PC-3 (cell line): ENCODE results near the gene MAB21L1. TPM values are rescaled to one million over a fixed set of nuclear protein-coding genes. Genes with fewer than 3 reads are reported as not detected.
A peak's percentile ranks its signal among the peaks of the same experiment; 100 is the strongest.

ENCODE experiments used
- ATAC-seq: fragments of 200-7000 bp; cut with Tn5 transposase; 2 replicates; pipeline ENCODE4 v1.9.1; 2020; ENCODE audit warnings: mild to moderate bottlenecking, moderate library complexity
- BruUV-seq: library from RNA; stranded (reverse); fragments of 400-500 nt; replicated peaks from 2 replicates; lab custom pipeline; 2021; lab: Mats Ljungman, UMichigan
- CTCF ChIA-PET: fragments of 300-600 bp; sonication (Branson Sonifier 250); formaldehyde crosslinking; loops from one replicate; lab custom pipeline; 2022; ENCODE audit warnings: antibody characterized with exemption; lab: Charles Lee
- POLR2A ChIA-PET: fragments of 300-600 bp; sonication (Branson Sonifier 250); formaldehyde crosslinking; loops from one replicate; lab custom pipeline; 2022; ENCODE audit warnings: antibody characterized with exemption; ENCODE audit not compliant: unreplicated experiment; lab: Charles Lee
- DNase-seq: peaks from one replicate; pipeline ENCODE4 v3.0.0-alpha.2; 2015
- H2AFZ ChIP-seq: fragments of 300-600 bp; sonication (generic); 2 replicates; pipeline ENCODE4 v1.6.0; 2016; ENCODE audit warnings: antibody characterized with exemption, low read length
- H3F3A ChIP-seq: fragments of 300-600 bp; sonication (generic); one replicate; pipeline ENCODE4 v1.6.0; 2017; ENCODE audit warnings: antibody characterized with exemption, low read length, control low read depth, mild to moderate bottlenecking; ENCODE audit not compliant: unreplicated experiment
- H3K27ac ChIP-seq: fragments of 300-600 bp; sonication (generic); 2 replicates; pipeline ENCODE4 v1.5.1; 2016; ENCODE audit warnings: mild to moderate bottlenecking, low read length
- H3K27me3 ChIP-seq: fragments of 300-600 bp; sonication (generic); 2 replicates; pipeline ENCODE4 v1.6.1; 2016; ENCODE audit warnings: low read length, mixed read lengths
- H3K36me3 ChIP-seq: fragments of 300-600 bp; sonication (generic); 2 replicates; pipeline ENCODE4 v1.6.1; 2016; ENCODE audit warnings: low read depth, mixed run types, low read length, mixed read lengths
- H3K4me1 ChIP-seq: fragments of 300-600 bp; sonication (generic); 2 replicates; pipeline ENCODE4 v1.5.1; 2016; ENCODE audit warnings: low read length; ENCODE audit not compliant: insufficient read depth
- H3K4me2 ChIP-seq: fragments of 300-600 bp; sonication (generic); 2 replicates; pipeline ENCODE4 v1.6.0; 2016; ENCODE audit warnings: low read length
- H3K4me3 ChIP-seq: fragments of 300-600 bp; sonication (generic); 2 replicates; pipeline ENCODE4 v1.5.1; 2016; ENCODE audit warnings: mild to moderate bottlenecking, low read length, mixed read lengths
- H3K79me2 ChIP-seq: fragments of 300-600 bp; sonication (generic); 2 replicates; pipeline ENCODE4 v1.6.1; 2017; ENCODE audit warnings: low read length, mixed read lengths
- H3K9ac ChIP-seq: fragments of 300-600 bp; sonication (generic); 2 replicates; pipeline ENCODE4 v1.6.0; 2016; ENCODE audit warnings: mild to moderate bottlenecking, low read length
- H3K9me2 ChIP-seq: fragments of 300-600 bp; sonication (generic); replicated peaks from 2 replicates; pipeline ENCODE4 v1.6.1; 2016; ENCODE audit warnings: mixed run types, low read length, mixed read lengths
- H3K9me3 ChIP-seq: fragments of 300-600 bp; sonication (generic); 2 replicates; pipeline ENCODE4 v1.6.1; 2016; ENCODE audit warnings: low read length, mixed read lengths
- H4K20me1 ChIP-seq: fragments of 300-600 bp; sonication (generic); 2 replicates; pipeline ENCODE4 v1.6.1; 2016; ENCODE audit warnings: low read length, mixed read lengths
- EZH2 ChIP-seq: fragments of 300-600 bp; sonication (generic); IDR thresholded peaks from one replicate; pipeline ENCODE4 v1.6.1; 2017; ENCODE audit warnings: antibody characterized with exemption, mild to moderate bottlenecking, low read length; ENCODE audit not compliant: unreplicated experiment
- EZH2phosphoT487 ChIP-seq: fragments of 300-600 bp; sonication (generic); IDR thresholded peaks from 2 replicates; pipeline ENCODE4 v1.6.1; 2018; ENCODE audit warnings: mild to moderate bottlenecking, antibody characterized with exemption, low read length, borderline replicate concordance
- intact Hi-C: fragments of 100-400 bp; cut with micrococcal nuclease; formaldehyde crosslinking; loops from 2 replicates; pipeline ENCODE4 v1.9.0; 2023
- total RNA-seq: library from RNA; depleted of rRNA; stranded (reverse); fragments of >200 nt; gene quantifications from 2 replicates; pipeline ENCODE4 v1.2.3, GENCODE V29; 2014
- TF ChIP-seq, protein P1 (sequence below): fragments of 300-600 bp; sonication (generic); conservative IDR thresholded peaks from 2 replicates; pipeline ENCODE4 v1.5.1; 2017; ENCODE audit warnings: antibody characterized with exemption, low read depth, mild to moderate bottlenecking, low read length

Gene MAB21L1
- total RNA-seq, 1 experiment from 2014 or later = not detected

DNA sequence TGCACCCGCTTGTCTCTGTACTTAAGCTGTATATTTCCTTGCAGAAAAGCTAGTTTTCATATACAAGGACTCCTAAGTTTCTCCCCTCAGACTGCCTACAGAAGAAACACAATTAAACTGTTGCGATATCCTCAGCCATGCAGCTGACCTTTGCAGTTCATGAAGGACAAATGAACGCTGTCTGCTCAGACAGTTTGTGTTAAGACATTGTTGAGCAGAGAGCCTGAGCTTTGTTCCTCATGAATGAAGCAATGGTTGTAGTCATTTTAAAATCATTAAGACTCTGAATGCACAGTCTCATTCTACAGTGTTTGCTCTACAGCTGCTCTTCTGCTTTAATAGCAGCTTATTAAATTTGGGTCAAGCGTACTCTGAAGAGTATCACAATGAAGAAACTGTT lies 23.2 kb upstream of the MAB21L1 start:
- no peak for ATAC-seq
- ChIA-PET CTCF (no interaction called here), POLR2A (interaction anchor here (0.6 kb wide), 1 partner anchor 378 kb away, joined by 3 read pairs; no protein-coding TSS in a partner anchor)
- H3K9me3 ChIP-seq = no peaks in the 10 kb centered on the region
- no peak overlapping the region for H2AFZ ChIP-seq
- H3K9ac ChIP-seq = no peak overlapping the region
- intact Hi-C loops = no loop called here
- no peaks in the 10 kb centered on the region for H3K79me2 ChIP-seq
- no peak overlapping the region for H3K27ac ChIP-seq
- no TSS peak for BruUV-seq
- H3K9me2 ChIP-seq = no peaks in the 10 kb centered on the region
- H3K4me1 ChIP-seq = 0 out of 2 replicates have a peak, but pooled peaks cover 3% of the 10 kb centered on the region
- H3K4me3 ChIP-seq = no peak overlapping the region
- TF ChIP-seq, protein P1, sequence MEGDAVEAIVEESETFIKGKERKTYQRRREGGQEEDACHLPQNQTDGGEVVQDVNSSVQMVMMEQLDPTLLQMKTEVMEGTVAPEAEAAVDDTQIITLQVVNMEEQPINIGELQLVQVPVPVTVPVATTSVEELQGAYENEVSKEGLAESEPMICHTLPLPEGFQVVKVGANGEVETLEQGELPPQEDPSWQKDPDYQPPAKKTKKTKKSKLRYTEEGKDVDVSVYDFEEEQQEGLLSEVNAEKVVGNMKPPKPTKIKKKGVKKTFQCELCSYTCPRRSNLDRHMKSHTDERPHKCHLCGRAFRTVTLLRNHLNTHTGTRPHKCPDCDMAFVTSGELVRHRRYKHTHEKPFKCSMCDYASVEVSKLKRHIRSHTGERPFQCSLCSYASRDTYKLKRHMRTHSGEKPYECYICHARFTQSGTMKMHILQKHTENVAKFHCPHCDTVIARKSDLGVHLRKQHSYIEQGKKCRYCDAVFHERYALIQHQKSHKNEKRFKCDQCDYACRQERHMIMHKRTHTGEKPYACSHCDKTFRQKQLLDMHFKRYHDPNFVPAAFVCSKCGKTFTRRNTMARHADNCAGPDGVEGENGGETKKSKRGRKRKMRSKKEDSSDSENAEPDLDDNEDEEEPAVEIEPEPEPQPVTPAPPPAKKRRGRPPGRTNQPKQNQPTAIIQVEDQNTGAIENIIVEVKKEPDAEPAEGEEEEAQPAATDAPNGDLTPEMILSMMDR = no peak
- no peak for TF ChIP-seq EZH2phosphoT487
- no peak for TF ChIP-seq EZH2
- no peaks in the 10 kb centered on the region for H3K27me3 ChIP-seq
- H4K20me1 ChIP-seq = no peaks in the 10 kb centered on the region
- H3K36me3 ChIP-seq = no peaks in the 10 kb centered on the region
- no peak overlapping the region for H3K4me2 ChIP-seq
- H3F3A ChIP-seq = no peaks in the 10 kb centered on the region
- DNase-seq = no peak

GRCh38 chr13:35499196-35499662 lies 22.7 kb upstream of the MAB21L1 start:
- no peaks in the 10 kb centered on the region for H3K9me3 ChIP-seq
- no peak overlapping the region for H2AFZ ChIP-seq
- H3K36me3 ChIP-seq = no peaks in the 10 kb centered on the region
- H3F3A ChIP-seq = no peaks in the 10 kb centered on the region
- H4K20me1 ChIP-seq = no peaks in the 10 kb centered on the region
- H3K4me3 ChIP-seq = no peak overlapping the region
- intact Hi-C loops = no loop called here
- DNase-seq (no peak), ATAC-seq (no peak)
- H3K27me3 ChIP-seq = no peaks in the 10 kb centered on the region
- POLR2A ChIA-PET = no interaction called here
- H3K4me2 ChIP-seq = no peak overlapping the region
- TF ChIP-seq EZH2phosphoT487 = no peak
- no peak for TF ChIP-seq EZH2
- H3K27ac ChIP-seq = no peak overlapping the region
- H3K79me2 ChIP-seq = no peaks in the 10 kb centered on the region
- BruUV-seq = no TSS peak
- no peak overlapping the region for H3K9ac ChIP-seq
- CTCF ChIA-PET = no interaction called here
- H3K4me1 ChIP-seq = 0 out of 2 replicates have a peak, but pooled peaks cover 3% of the 10 kb centered on the region
- H3K9me2 ChIP-seq = no peaks in the 10 kb centered on the region

- Histone ChIP-seq H3K4me3 (no peak overlapping the region), H3K9me2 (no peaks in the 10 kb centered on the region), H3K4me1 (0 out of 2 replicates have a peak, but pooled peaks cover 3% of the 10 kb centered on the region), H3K9ac (no peak overlapping the region), H4K20me1 (no peaks in the 10 kb centered on the region), H3K36me3 (no peaks in the 10 kb centered on the region), H3F3A (no peaks in the 10 kb centered on the region), H3K27me3 (no peaks in the 10 kb centered on the region), H3K4me2 (no peak overlapping the region), H3K27ac (no peak overlapping the region), H3K79me2 (no peaks in the 10 kb centered on the region), H3K9me3 (no peaks in the 10 kb centered on the region), H2AFZ (no peak overlapping the region)
- DNase-seq (peak; percentile 53), ATAC-seq (peak; percentile 40; the same call in 1 of the 2 replicates)
- no TSS peak for BruUV-seq
- ChIA-PET CTCF (no interaction called here), POLR2A (no interaction called here)
- TF ChIP-seq EZH2 = no peak
- TF ChIP-seq, protein P1 = no peak
- TF ChIP-seq EZH2phosphoT487 = no peak
- intact Hi-C loops = no loop called here
Observed at GRCh38 chr13:35498231-35498630, 21.7 kb upstream of the MAB21L1 start.
